ENCODE data around the gene MANEA. TPM values are rescaled to one million over a fixed set of nuclear protein-coding genes. Genes with fewer than 3 reads are reported as not detected.

Gene MANEA
- 10 to 100 TPM; 14.3 to 38.8 (median 25.5) TPM for total RNA-seq

- TF ChIP-seq CTCF (IDR thresholded peaks at IDR 0.05; ENCODE audit: low read depth) = no peak
Observed at GRCh38 chr6:95577304-95578105, at the start of gene MANEA. Gene MANEA, plus strand, starts transcription at chr6:95577535. Its CDS starts 8,905 bp downstream, at chr6:95586440.

GRCh38 chr6:95529762-95530161, 47.6 kb upstream of the MANEA start:
- TF ChIP-seq CTCF (IDR thresholded peaks at IDR 0.05; ENCODE audit: low read depth) = no peak

- no peak for TF ChIP-seq CTCF (IDR thresholded peaks at IDR 0.05; ENCODE audit: low read depth)
Observed at GRCh38 chr6:95530176-95530819, 47.0 kb upstream of the MANEA start.

- TF ChIP-seq CTCF (IDR thresholded peaks at IDR 0.05; ENCODE audit: low read depth) = no peak
Observed at GRCh38 chr6:95543798-95544197, 33.5 kb upstream of the MANEA start.

- TF ChIP-seq CTCF (IDR thresholded peaks at IDR 0.05; ENCODE audit: low read depth) = no peak
Observed at GRCh38 chr6:95544517-95545225, 32.7 kb upstream of the MANEA start.

GRCh38 chr6:95545226-95545625, 32.1 kb upstream of the MANEA start:
- TF ChIP-seq CTCF (IDR thresholded peaks at IDR 0.05; ENCODE audit: low read depth) = no peak

GRCh38 chr6:95545686-95546085, 31.6 kb upstream of the MANEA start:
- no peak for TF ChIP-seq CTCF (IDR thresholded peaks at IDR 0.05; ENCODE audit: low read depth)

Data from subcutaneous adipose tissue (tissue), 4 donors.